GM23248 (cell line): ENCODE measurements around the gene CAMSAP2. TPM values are rescaled to one million over a fixed set of nuclear protein-coding genes. Genes with fewer than 3 reads are reported as not detected.

Experiments used
- DNase-seq: peaks from one replicate; pipeline ENCODE4 v3.0.0-alpha.2; 2015
- H2AFZ ChIP-seq: fragments of 200-600 bp; sonication (generic); 2 replicates; pipeline ENCODE4 v1.6.1; 2016; ENCODE audit warnings: antibody characterized with exemption
- H3F3A ChIP-seq: fragments of 200-600 bp; sonication (generic); 2 replicates; pipeline ENCODE4 v1.6.1; 2016; ENCODE audit warnings: mild to moderate bottlenecking, antibody characterized with exemption, mixed run types; ENCODE audit not compliant: insufficient read depth
- H3K27ac ChIP-seq: fragments of 200-600 bp; sonication (generic); 2 replicates; pipeline ENCODE4 v1.5.1; 2016; ENCODE audit warnings: mild to moderate bottlenecking
- H3K27me3 ChIP-seq: fragments of 200-600 bp; sonication (generic); replicated peaks from 2 replicates; pipeline ENCODE4 v1.6.1; 2016; ENCODE audit warnings: mild to moderate bottlenecking; ENCODE audit not compliant: insufficient read depth
- H3K36me3 ChIP-seq: fragments of 200-600 bp; sonication (generic); 2 replicates; pipeline ENCODE4 v1.6.1; 2016; ENCODE audit warnings: low read depth, mild to moderate bottlenecking
- H3K4me1 ChIP-seq: fragments of 200-600 bp; sonication (generic); 2 replicates; pipeline ENCODE4 v1.6.1; 2016; ENCODE audit warnings: mild to moderate bottlenecking; ENCODE audit not compliant: insufficient read depth
- H3K4me2 ChIP-seq: fragments of 200-600 bp; sonication (generic); one replicate; pipeline ENCODE4 v1.6.1; 2016; ENCODE audit warnings: mild to moderate bottlenecking; ENCODE audit not compliant: unreplicated experiment
- H3K4me3 ChIP-seq: fragments of 200-600 bp; sonication (generic); 2 replicates; pipeline ENCODE4 v1.5.1; 2016; ENCODE audit warnings: mild to moderate bottlenecking
- H3K79me2 ChIP-seq: fragments of 200-600 bp; sonication (generic); 2 replicates; pipeline ENCODE4 v1.6.1; 2016; ENCODE audit warnings: mild to moderate bottlenecking; ENCODE audit not compliant: insufficient read depth
- H3K9ac ChIP-seq: fragments of 200-600 bp; sonication (generic); 2 replicates; pipeline ENCODE4 v1.6.1; 2016; ENCODE audit warnings: mild to moderate bottlenecking
- H3K9me2 ChIP-seq: fragments of 200-600 bp; sonication (generic); 2 replicates; pipeline ENCODE4 v1.6.1; 2016; ENCODE audit warnings: mixed run types, mild to moderate bottlenecking, moderate library complexity; ENCODE audit not compliant: insufficient read depth
- H3K9me3 ChIP-seq: fragments of 200-600 bp; sonication (generic); one replicate; pipeline ENCODE4 v1.6.1; 2017; ENCODE audit warnings: low read depth
- H4K20me1 ChIP-seq: fragments of 200-600 bp; sonication (generic); 2 replicates; pipeline ENCODE4 v1.6.0; 2016; ENCODE audit not compliant: insufficient read depth
- EZH2 ChIP-seq: fragments of 200-600 bp; sonication (generic); IDR thresholded peaks from 2 replicates; pipeline ENCODE4 v1.6.1; 2018; ENCODE audit warnings: antibody characterized with exemption, mild to moderate bottlenecking; ENCODE audit not compliant: insufficient read depth, poor library complexity, severe bottlenecking
- EZH2phosphoT487 ChIP-seq: fragments of 200-600 bp; sonication (generic); IDR thresholded peaks from 2 replicates; pipeline ENCODE4 v1.6.1; 2018; ENCODE audit warnings: antibody characterized with exemption, moderate library complexity, mild to moderate bottlenecking, low read depth; ENCODE audit not compliant: insufficient read depth
- WGBS, 2 experiments: methylation state at CpG; one replicate each; pipeline ENCODE4 v1.1.6; 2015 to 2017; ENCODE audit warnings: low lambda C conversion rate in 2 of 2, low coverage in 1 of 2; ENCODE audit errors: missing lambda C conversion rate in 2 of 2; 5-methylcytosine and 5-hydroxymethylcytosine counted together
- in situ Hi-C: fragments of 300-500 bp; cut with MboI; formaldehyde crosslinking; loops from 2 replicates; pipeline ENCODE4 v1.15.0; 2020
- polyA plus RNA-seq: library from polyadenylated mRNA; unstranded; fragments of >200 nt; fragmentation: Nextera tagmentation; extraction: Ambion mirVana; gene quantifications from 2 replicates; pipeline ENCODE4 v1.2.1, GENCODE V29; 2016
- total RNA-seq: library from RNA; depleted of rRNA; stranded (reverse); fragments of >200 nt; shearing (Covaris generic); gene quantifications from 2 replicates; pipeline ENCODE4 v1.2.3, GENCODE V29; 2014; rRNA removed

CAMSAP2 gene
- total RNA-seq (28.7 and 52.6 TPM in 2 replicates), polyA plus RNA-seq (9.9 and 10.9 TPM in 2 replicates)

- H3K4me1 ChIP-seq = peaks cover 27% of the 10 kb centered on the region
- H3K4me2 ChIP-seq = peak within 1 kb of the TSS; percentile 99
- H3F3A ChIP-seq = peaks cover 21% of the 10 kb centered on the region
- H4K20me1 ChIP-seq = peaks cover 19% of the 10 kb centered on the region; the same call in 1 of the 2 replicates
- peak within 1 kb of the TSS; percentile 99 for H3K27ac ChIP-seq
- in situ Hi-C loops = no loop called here
- H3K4me3 ChIP-seq = peak within 1 kb of the TSS; percentile 95
- H3K9me2 ChIP-seq = no peaks in the 10 kb centered on the region
- H3K79me2 ChIP-seq = peaks cover 39% of the 10 kb centered on the region
- H3K36me3 ChIP-seq = no peaks in the 10 kb centered on the region
- H3K9ac ChIP-seq = peak within 1 kb of the TSS; percentile 99
- 1 to 2% methylated on average over 15 to 33 of the region's 33 CpGs for WGBS, 2 experiments
- no peak for TF ChIP-seq EZH2phosphoT487
- TF ChIP-seq EZH2 = no peak
- DNase-seq = peak; percentile 94
- no peaks in the 10 kb centered on the region for H3K27me3 ChIP-seq
- no peaks in the 10 kb centered on the region for H3K9me3 ChIP-seq
- peak within 1 kb of the TSS; percentile 99 for H2AFZ ChIP-seq
These were observed at the start of gene CAMSAP2 for GRCh38 chr1:200738327-200738948. Gene CAMSAP2 (plus strand): TSS chr1:200738893. CDS start chr1:200739828, 935 bp downstream.

DNA sequence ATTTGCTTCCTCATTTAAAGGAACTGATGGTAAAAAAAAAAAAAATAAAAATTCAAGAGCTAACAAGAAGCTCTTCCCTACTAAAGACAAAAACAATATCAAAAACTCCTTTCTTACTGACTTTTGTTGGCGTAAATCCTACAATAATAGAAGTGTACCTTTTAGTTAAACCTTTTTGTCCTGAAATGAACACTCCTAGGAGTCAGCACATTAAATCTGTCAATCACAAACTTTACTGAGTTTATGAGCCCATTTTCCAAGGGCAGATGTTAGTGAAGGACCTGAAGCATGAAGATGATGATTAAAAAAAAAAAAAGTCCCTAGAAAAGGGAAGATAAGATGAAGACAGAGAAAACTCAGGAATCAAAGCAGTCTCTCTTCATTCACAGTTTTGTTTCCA lies 46.4 kb upstream of the CAMSAP2 start:
- 64 to 79% methylated on average over 1 of the region's 1 CpG for WGBS, 2 experiments
- H3F3A ChIP-seq = no peaks in the 10 kb centered on the region
- H3K9ac ChIP-seq = no peak overlapping the region
- in situ Hi-C loops = no loop called here
- DNase-seq = no peak
- H3K27ac ChIP-seq = no peak overlapping the region
- H3K9me2 ChIP-seq = no peaks in the 10 kb centered on the region
- no peak overlapping the region for H2AFZ ChIP-seq
- no peak for TF ChIP-seq EZH2phosphoT487
- no peak for TF ChIP-seq EZH2
- no peaks in the 10 kb centered on the region for H3K79me2 ChIP-seq
- no peaks in the 10 kb centered on the region for H3K4me1 ChIP-seq
- H3K4me2 ChIP-seq = no peak overlapping the region
- H3K9me3 ChIP-seq = no peaks in the 10 kb centered on the region
- H4K20me1 ChIP-seq = no peaks in the 10 kb centered on the region
- no peak overlapping the region for H3K4me3 ChIP-seq
- H3K27me3 ChIP-seq = no peaks in the 10 kb centered on the region
- H3K36me3 ChIP-seq = no peaks in the 10 kb centered on the region

- no peaks in the 10 kb centered on the region for H3F3A ChIP-seq
- in situ Hi-C loops = no loop called here
- no peaks in the 10 kb centered on the region for H3K9me3 ChIP-seq
- DNase-seq = no peak
- no peak for TF ChIP-seq EZH2phosphoT487
- no peak for TF ChIP-seq EZH2
- H3K27ac ChIP-seq = no peak overlapping the region
- H3K27me3 ChIP-seq = no peaks in the 10 kb centered on the region
- no peaks in the 10 kb centered on the region for H3K79me2 ChIP-seq
- no peaks in the 10 kb centered on the region for H3K4me1 ChIP-seq
- no peaks in the 10 kb centered on the region for H4K20me1 ChIP-seq
- no peak overlapping the region for H3K4me3 ChIP-seq
- H2AFZ ChIP-seq = no peak overlapping the region
- no peak overlapping the region for H3K9ac ChIP-seq
- no peaks in the 10 kb centered on the region for H3K36me3 ChIP-seq
- no peak overlapping the region for H3K4me2 ChIP-seq
- no peaks in the 10 kb centered on the region for H3K9me2 ChIP-seq
These were observed 45.4 kb upstream of the CAMSAP2 start for GRCh38 chr1:200693327-200693726.

GRCh38 chr1:200694738-200695137 lies 44.0 kb upstream of the CAMSAP2 start:
- Histone ChIP-seq H3K27me3 (no peaks in the 10 kb centered on the region), H2AFZ (0 out of 2 replicates have a peak overlapping the region, but pooled peaks have one; percentile 16), H4K20me1 (no peaks in the 10 kb centered on the region), H3K4me2 (no peak overlapping the region), H3F3A (no peaks in the 10 kb centered on the region), H3K4me3 (no peak overlapping the region), H3K4me1 (no peaks in the 10 kb centered on the region), H3K9ac (no peak overlapping the region), H3K79me2 (no peaks in the 10 kb centered on the region), H3K9me2 (no peaks in the 10 kb centered on the region), H3K9me3 (no peaks in the 10 kb centered on the region), H3K27ac (no peak overlapping the region), H3K36me3 (no peaks in the 10 kb centered on the region)
- TF ChIP-seq EZH2 (no peak), EZH2phosphoT487 (no peak)
- no peak for DNase-seq
- 7 to 14% methylated on average over 3 of the region's 3 CpGs for WGBS, 2 experiments
- in situ Hi-C loops = no loop called here
